GM12892 (cell line): ENCODE results near the gene ANKFY1.

Experiments used
- POLR2A ChIP-seq: IDR thresholded peaks from 2 replicates; pipeline ENCODE4 v1.6.1; 2011; ENCODE audit warnings: low read depth, low read length, control low read depth
- POLR2AphosphoS5 ChIP-seq: IDR thresholded peaks from 2 replicates; pipeline ENCODE4 v1.6.1; 2011; ENCODE audit warnings: low read depth, low read length, control low read depth
- TAF1 ChIP-seq: IDR thresholded peaks from 2 replicates; pipeline ENCODE4 v1.6.1; 2011; ENCODE audit warnings: low read depth, mild to moderate bottlenecking, control low read depth, low read length, borderline replicate concordance

GRCh38 chr17:4136373-4136772 is 127.4 kb downstream of the ANKFY1 start:
- no peak for TF ChIP-seq POLR2AphosphoS5
- no peak for TF ChIP-seq POLR2A
- no peak for TF ChIP-seq TAF1
